ENCODE results near the gene SRA1.
"Not testable (repeated sequence)": the region's sequence is repeated elsewhere in the genome, so short reads cannot be mapped to it uniquely, and the experiment has no call there.

The SRA1 gene

DNA sequence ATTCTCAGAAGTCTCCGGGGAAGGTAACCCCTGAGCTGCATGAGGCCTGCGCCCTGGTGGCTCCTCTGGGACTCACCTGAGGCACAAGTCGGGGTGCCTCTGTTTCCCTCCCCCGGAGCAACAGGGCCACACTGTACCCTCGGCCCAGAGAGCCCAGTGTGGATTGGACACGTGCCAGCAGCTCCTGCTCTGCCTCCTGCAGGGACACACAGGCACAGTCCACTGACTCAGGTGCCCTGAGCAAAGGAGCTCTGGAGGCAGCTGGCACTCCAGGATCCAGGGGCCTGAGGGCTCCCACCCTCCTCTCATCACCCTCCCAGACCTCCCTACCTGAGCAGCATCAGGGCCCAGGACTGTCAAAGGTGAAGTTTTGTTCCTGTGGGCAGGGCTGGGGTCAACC lies 36.9 kb upstream of the SRA1 start:
- H3K27ac ChIP-seq (ENCODE audit: insufficient read depth, low read depth, low read length, poor library complexity, severe bottlenecking) = no peak overlapping the region
- H3K4me3 ChIP-seq (ENCODE audit: insufficient read depth, low read depth, low read length) = no peak overlapping the region
- no peaks in the 10 kb centered on the region for H3K27me3 ChIP-seq (ENCODE audit: control insufficient read depth, insufficient read depth, low read length, poor library complexity, severe bottlenecking)
- H3K9me3 ChIP-seq (ENCODE audit: control insufficient read depth, low read length) = no peaks in the 10 kb centered on the region
- H3K36me3 ChIP-seq (ENCODE audit: control insufficient read depth, insufficient read depth, low read length) = no peaks in the 10 kb centered on the region
- WGBS, 2 experiments = 89% methylated on average over 6 of the region's 6 CpGs
- no peaks in the 10 kb centered on the region for H3K4me1 ChIP-seq (ENCODE audit: control insufficient read depth, insufficient read depth, low read length)

DNA sequence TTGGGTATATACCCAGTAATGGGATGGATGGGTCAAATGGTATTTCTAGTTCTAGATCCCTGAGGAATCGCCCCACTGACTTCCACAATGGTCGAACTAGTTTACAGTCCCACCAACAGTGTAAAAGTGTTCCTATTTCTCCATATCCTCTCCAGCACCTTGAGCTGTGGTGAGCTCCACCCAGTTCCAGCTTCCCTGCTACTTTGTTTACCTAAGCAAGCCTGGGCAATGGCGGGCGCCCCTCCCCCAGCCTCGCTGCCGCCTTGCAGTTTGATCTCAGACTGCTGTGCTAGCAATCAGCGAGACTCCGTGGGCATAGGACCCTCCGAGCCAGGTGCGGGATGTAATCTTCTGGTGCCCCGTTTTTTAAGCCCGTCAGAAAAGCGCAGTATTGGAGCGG lies 35.8 kb upstream of the SRA1 start:
- not testable (repeated sequence) for H3K27me3 ChIP-seq (ENCODE audit: control insufficient read depth, insufficient read depth, low read length, poor library complexity, severe bottlenecking); H3K36me3 ChIP-seq (ENCODE audit: control insufficient read depth, insufficient read depth, low read length); H3K4me1 ChIP-seq (ENCODE audit: control insufficient read depth, insufficient read depth, low read length); H3K27ac ChIP-seq (ENCODE audit: insufficient read depth, low read depth, low read length, poor library complexity, severe bottlenecking); H3K9me3 ChIP-seq (ENCODE audit: control insufficient read depth, low read length); H3K4me3 ChIP-seq (ENCODE audit: insufficient read depth, low read depth, low read length)
- 74 to 78% methylated on average over 14 of the region's 14 CpGs for WGBS, 2 experiments

DNA sequence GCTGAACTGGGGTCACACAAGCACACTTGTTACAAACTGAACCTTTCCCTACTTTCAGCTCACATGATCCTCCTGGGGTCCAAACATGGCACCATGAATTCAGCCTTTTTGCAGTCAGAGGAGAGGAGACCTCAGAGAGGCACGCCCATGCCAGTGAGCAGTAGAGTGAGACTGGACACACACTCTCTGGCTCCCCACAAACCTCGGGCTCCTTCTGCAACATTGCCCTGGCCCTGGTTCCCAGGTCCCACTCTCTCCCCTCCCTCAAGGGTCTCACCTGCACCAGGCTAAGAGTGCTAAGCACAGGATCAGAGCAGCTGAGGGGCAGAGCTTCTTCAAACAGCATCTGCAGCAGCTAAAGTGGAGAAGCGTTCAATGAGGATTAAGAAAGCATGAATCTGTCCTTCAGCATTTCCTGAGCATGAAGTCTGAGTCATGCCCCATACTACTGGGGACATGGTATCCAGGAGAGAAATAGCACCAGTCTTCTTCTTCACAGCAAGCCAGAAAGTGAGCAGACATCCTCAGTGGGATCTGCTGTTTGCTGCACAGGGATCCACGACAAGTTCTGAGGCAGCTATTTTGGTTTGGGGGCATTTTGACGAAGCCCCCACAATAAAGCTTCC lies 34.6 kb upstream of the SRA1 start:
- Histone ChIP-seq H3K4me3 (ENCODE audit: insufficient read depth, low read depth, low read length) (no peak overlapping the region), H3K9me3 (ENCODE audit: control insufficient read depth, low read length) (no peaks in the 10 kb centered on the region), H3K4me1 (ENCODE audit: control insufficient read depth, insufficient read depth, low read length) (no peaks in the 10 kb centered on the region), H3K27ac (ENCODE audit: insufficient read depth, low read depth, low read length, poor library complexity, severe bottlenecking) (no peak overlapping the region), H3K36me3 (ENCODE audit: control insufficient read depth, insufficient read depth, low read length) (no peaks in the 10 kb centered on the region), H3K27me3 (ENCODE audit: control insufficient read depth, insufficient read depth, low read length, poor library complexity, severe bottlenecking) (no peaks in the 10 kb centered on the region)
- WGBS, 2 experiments = 90 to 95% methylated on average over 5 of the region's 5 CpGs

DNA sequence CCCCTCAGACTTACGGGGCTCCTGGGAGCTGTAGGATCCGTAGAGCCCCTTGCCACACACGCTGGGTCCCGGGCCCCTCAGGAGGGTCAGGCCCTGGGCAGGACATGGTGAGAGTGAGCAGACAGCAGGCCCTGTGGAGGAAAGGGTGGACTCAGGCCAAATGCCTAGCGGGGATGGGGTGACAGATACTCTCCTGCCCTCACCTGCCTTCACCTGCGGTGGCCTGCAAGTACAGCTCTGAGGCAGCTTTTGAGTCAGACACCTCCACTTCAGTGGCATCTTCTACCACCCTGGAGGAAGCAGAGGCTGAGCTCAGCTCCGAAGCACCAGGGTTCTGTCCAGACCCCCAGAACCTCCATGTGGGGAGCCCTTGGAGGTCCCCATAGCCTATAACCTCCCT lies 33.6 kb upstream of the SRA1 start:
- WGBS, 2 experiments = 91 to 93% methylated on average over 7 of the region's 7 CpGs
- no peak overlapping the region for H3K4me3 ChIP-seq (ENCODE audit: insufficient read depth, low read depth, low read length)
- no peaks in the 10 kb centered on the region for H3K9me3 ChIP-seq (ENCODE audit: control insufficient read depth, low read length)
- no peaks in the 10 kb centered on the region for H3K27me3 ChIP-seq (ENCODE audit: control insufficient read depth, insufficient read depth, low read length, poor library complexity, severe bottlenecking)
- H3K27ac ChIP-seq (ENCODE audit: insufficient read depth, low read depth, low read length, poor library complexity, severe bottlenecking) = no peak overlapping the region
- no peaks in the 10 kb centered on the region for H3K4me1 ChIP-seq (ENCODE audit: control insufficient read depth, insufficient read depth, low read length)
- H3K36me3 ChIP-seq (ENCODE audit: control insufficient read depth, insufficient read depth, low read length) = no peaks in the 10 kb centered on the region

DNA sequence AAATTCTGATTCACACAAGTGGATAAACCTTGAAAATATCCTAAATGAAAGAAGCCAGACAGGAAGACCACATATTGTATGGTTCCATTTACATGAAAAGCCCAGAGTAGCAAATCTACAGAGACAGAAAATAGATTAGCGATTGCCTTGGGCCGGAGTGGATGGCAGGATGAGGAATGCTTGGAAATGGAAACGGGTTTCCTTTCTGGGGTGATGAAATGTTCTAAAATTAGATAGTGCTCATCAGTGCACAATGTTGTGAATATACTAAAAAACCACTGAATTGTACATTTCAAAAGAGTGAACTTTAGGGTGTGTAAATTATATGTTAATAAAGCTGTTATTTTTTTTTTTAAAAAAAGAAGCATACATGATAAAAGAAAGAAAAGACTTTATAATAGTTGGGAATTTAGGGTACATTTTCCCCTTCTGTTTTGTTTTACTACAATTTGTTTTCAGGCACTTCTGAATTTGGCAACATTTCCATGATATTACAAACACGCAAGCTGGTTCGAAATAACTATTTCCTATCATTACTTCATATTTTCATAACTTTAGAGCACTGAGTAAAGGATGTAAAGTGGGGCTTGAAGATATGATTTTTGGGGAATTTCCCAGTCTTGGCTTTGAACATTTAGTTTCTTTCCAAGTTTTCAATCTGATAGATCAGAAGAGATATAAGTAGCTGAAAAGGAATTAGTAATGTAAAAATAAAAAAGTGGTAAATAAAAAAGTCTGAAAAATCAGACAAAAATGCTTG lies 31.2 kb upstream of the SRA1 start:
- no peaks in the 10 kb centered on the region for H3K4me1 ChIP-seq (ENCODE audit: control insufficient read depth, insufficient read depth, low read length)
- H3K9me3 ChIP-seq (ENCODE audit: control insufficient read depth, low read length) = no peaks in the 10 kb centered on the region
- no peaks in the 10 kb centered on the region for H3K27me3 ChIP-seq (ENCODE audit: control insufficient read depth, insufficient read depth, low read length, poor library complexity, severe bottlenecking)
- WGBS, 2 experiments = 94 to 95% methylated on average over 4 to 5 of the region's 5 CpGs
- H3K4me3 ChIP-seq (ENCODE audit: insufficient read depth, low read depth, low read length) = no peak overlapping the region
- H3K36me3 ChIP-seq (ENCODE audit: control insufficient read depth, insufficient read depth, low read length) = no peaks in the 10 kb centered on the region
- H3K27ac ChIP-seq (ENCODE audit: insufficient read depth, low read depth, low read length, poor library complexity, severe bottlenecking) = no peak overlapping the region

DNA sequence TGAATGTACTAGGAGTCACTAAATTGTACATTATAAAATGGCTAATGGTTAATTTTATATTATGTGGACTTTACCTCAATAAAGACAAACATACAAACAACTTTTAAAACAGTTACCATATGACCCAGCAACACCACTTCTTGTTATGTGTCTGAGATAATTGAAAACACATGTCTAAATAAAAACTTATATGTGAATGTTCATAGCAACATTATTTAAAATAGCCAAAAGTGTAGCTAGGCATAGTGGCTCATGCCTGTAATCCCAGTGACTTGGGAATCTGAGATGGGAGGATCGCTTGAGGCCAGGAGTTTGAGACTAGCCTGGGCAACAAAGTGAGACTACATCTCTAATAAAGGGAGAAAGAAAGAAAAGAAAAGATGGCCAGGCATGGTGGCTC lies 30.2 kb upstream of the SRA1 start:
- Histone ChIP-seq H3K4me1 (ENCODE audit: control insufficient read depth, insufficient read depth, low read length) (no peaks in the 10 kb centered on the region), H3K36me3 (ENCODE audit: control insufficient read depth, insufficient read depth, low read length) (no peaks in the 10 kb centered on the region), H3K4me3 (ENCODE audit: insufficient read depth, low read depth, low read length) (no peak overlapping the region), H3K27me3 (ENCODE audit: control insufficient read depth, insufficient read depth, low read length, poor library complexity, severe bottlenecking) (no peaks in the 10 kb centered on the region), H3K9me3 (ENCODE audit: control insufficient read depth, low read length) (no peaks in the 10 kb centered on the region), H3K27ac (ENCODE audit: insufficient read depth, low read depth, low read length, poor library complexity, severe bottlenecking) (no peak overlapping the region)
- WGBS, 2 experiments = 83 to 89% methylated on average over 1 of the region's 1 CpG

DNA sequence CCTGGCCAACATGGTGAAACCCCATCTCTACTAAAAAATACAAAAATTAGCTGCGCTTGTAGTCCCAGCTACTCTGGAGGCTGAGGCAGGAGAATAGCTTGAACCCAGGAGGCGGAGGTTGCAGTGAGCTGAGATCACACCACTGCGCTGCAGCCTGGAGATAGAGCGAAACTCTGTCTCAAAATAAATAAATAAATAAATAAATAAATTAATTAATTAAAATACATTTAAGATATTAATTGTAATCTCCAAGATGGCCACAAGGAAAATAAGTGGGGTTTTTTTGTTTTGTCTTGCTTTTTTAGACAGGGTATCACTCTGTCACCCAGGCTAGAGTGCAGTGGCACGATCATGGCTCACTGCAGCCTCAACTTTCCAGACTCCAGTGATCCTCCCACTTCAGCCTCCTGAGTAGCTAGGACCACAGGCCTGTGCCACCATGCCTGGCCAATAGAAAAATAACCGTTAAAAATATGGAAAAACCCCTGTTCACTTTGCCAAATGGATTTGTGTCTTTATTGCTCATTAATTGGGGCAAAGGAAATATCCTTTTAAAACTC lies 22.0 kb upstream of the SRA1 start:
- WGBS, 2 experiments = 89 to 94% methylated on average over 4 to 6 of the region's 6 CpGs
- not testable (repeated sequence) for H3K27me3 ChIP-seq (ENCODE audit: control insufficient read depth, insufficient read depth, low read length, poor library complexity, severe bottlenecking); H3K4me3 ChIP-seq (ENCODE audit: insufficient read depth, low read depth, low read length); H3K27ac ChIP-seq (ENCODE audit: insufficient read depth, low read depth, low read length, poor library complexity, severe bottlenecking); H3K4me1 ChIP-seq (ENCODE audit: control insufficient read depth, insufficient read depth, low read length); H3K36me3 ChIP-seq (ENCODE audit: control insufficient read depth, insufficient read depth, low read length); H3K9me3 ChIP-seq (ENCODE audit: control insufficient read depth, low read length)

DNA sequence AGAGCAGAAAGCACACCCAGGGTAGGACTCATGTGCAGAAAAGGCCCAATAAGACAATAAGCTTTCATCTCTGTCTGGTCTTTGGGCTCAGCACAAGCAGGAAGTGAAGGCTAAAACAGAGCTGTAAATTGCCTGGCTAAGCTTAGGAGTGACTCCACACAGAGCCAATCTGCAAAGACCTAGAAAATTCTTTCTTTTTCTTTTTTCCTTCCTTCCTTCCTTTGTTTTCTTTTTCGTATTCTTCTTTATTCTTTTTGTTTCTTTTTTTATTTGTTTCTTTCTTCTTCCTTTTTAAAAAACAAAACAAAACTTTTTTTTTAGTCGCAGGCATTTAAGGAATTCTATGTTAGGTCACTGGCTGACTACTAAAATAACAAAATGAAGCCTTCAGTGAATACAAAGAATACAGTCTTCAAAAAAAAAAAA lies 19.5 kb upstream of the SRA1 start:
- Histone ChIP-seq H3K4me3 (ENCODE audit: insufficient read depth, low read depth, low read length) (no peak overlapping the region), H3K27me3 (ENCODE audit: control insufficient read depth, insufficient read depth, low read length, poor library complexity, severe bottlenecking) (peaks cover 3% of the 10 kb centered on the region), H3K27ac (ENCODE audit: insufficient read depth, low read depth, low read length, poor library complexity, severe bottlenecking) (peak overlapping the region; percentile 44), H3K36me3 (ENCODE audit: control insufficient read depth, insufficient read depth, low read length) (no peaks in the 10 kb centered on the region), H3K9me3 (ENCODE audit: control insufficient read depth, low read length) (no peaks in the 10 kb centered on the region), H3K4me1 (ENCODE audit: control insufficient read depth, insufficient read depth, low read length) (no peaks in the 10 kb centered on the region)
- 80 to 100% methylated on average over 1 to 2 of the region's 2 CpGs for WGBS, 2 experiments

DNA sequence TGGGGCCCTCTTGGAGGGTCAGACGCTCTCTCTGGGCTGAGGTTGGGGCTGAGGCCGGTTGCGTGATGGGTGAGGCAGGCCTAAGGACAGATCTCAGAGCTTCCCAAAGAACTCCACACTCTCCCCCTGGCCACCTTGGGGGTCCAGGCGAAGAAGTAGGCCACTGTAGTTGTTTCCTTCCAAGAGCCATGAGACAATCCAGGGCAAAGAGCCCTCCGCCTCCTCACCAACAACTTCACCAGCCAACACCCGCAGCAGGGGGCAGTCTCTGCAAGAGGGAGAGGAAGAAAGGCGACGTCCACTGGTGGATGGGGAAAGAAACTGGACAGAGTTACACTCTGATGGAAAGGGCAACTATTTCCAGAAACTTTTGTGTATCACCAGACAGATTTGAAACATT lies 18.0 kb upstream of the SRA1 start:
- H3K4me1 ChIP-seq (ENCODE audit: control insufficient read depth, insufficient read depth, low read length) = no peaks in the 10 kb centered on the region
- no peak overlapping the region for H3K27ac ChIP-seq (ENCODE audit: insufficient read depth, low read depth, low read length, poor library complexity, severe bottlenecking)
- no peaks in the 10 kb centered on the region for H3K9me3 ChIP-seq (ENCODE audit: control insufficient read depth, low read length)
- H3K36me3 ChIP-seq (ENCODE audit: control insufficient read depth, insufficient read depth, low read length) = no peaks in the 10 kb centered on the region
- 89 to 91% methylated on average over 5 to 8 of the region's 8 CpGs for WGBS, 2 experiments
- peaks cover 3% of the 10 kb centered on the region for H3K27me3 ChIP-seq (ENCODE audit: control insufficient read depth, insufficient read depth, low read length, poor library complexity, severe bottlenecking)
- H3K4me3 ChIP-seq (ENCODE audit: insufficient read depth, low read depth, low read length) = no peak overlapping the region

DNA sequence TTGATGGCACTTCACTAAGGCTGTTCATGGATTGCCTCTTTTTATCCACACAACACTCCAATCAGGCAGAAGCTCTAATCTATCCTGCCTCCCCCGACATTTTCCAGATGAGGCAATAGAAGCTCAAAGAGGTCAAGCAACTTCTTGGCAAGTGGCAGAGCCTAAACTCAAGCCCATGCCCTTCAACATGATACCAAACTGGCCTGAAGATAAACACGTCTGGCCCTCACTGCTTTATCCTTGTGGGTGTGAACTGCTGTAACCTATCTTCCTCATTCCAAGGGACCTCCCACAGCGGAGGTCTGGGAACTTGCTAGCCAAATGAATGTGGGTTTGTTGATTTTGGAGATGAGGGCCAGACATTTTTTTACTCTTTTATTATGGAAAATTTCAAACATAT lies 16.9 kb upstream of the SRA1 start:
- no peaks in the 10 kb centered on the region for H3K27me3 ChIP-seq (ENCODE audit: control insufficient read depth, insufficient read depth, low read length, poor library complexity, severe bottlenecking)
- H3K9me3 ChIP-seq (ENCODE audit: control insufficient read depth, low read length) = no peaks in the 10 kb centered on the region
- no peak overlapping the region for H3K4me3 ChIP-seq (ENCODE audit: insufficient read depth, low read depth, low read length)
- 69 to 80% methylated on average over 2 to 3 of the region's 3 CpGs for WGBS, 2 experiments
- no peak overlapping the region for H3K27ac ChIP-seq (ENCODE audit: insufficient read depth, low read depth, low read length, poor library complexity, severe bottlenecking)
- H3K36me3 ChIP-seq (ENCODE audit: control insufficient read depth, insufficient read depth, low read length) = no peaks in the 10 kb centered on the region
- H3K4me1 ChIP-seq (ENCODE audit: control insufficient read depth, insufficient read depth, low read length) = no peaks in the 10 kb centered on the region
